H54 (cell line): ENCODE data around the gene MEMO1.

Experiments
- DNase-seq: peaks from one replicate; pipeline ENCODE4 v3.0.0; 2011; ENCODE audit warnings: low spot score, mixed read lengths; ENCODE audit not compliant: insufficient read length
- FAIRE-seq: peaks from 3 replicates; lab custom pipeline; 2011; peaks lifted over from hg19 to GRCh38; lab: Jason Lieb, UNC
- POLR2A ChIP-seq: IDR thresholded peaks from 2 replicates; pipeline ENCODE4 v1.6.1; 2011; ENCODE audit warnings: low read depth, mild to moderate bottlenecking, low read length

The MEMO1 gene

DNA sequence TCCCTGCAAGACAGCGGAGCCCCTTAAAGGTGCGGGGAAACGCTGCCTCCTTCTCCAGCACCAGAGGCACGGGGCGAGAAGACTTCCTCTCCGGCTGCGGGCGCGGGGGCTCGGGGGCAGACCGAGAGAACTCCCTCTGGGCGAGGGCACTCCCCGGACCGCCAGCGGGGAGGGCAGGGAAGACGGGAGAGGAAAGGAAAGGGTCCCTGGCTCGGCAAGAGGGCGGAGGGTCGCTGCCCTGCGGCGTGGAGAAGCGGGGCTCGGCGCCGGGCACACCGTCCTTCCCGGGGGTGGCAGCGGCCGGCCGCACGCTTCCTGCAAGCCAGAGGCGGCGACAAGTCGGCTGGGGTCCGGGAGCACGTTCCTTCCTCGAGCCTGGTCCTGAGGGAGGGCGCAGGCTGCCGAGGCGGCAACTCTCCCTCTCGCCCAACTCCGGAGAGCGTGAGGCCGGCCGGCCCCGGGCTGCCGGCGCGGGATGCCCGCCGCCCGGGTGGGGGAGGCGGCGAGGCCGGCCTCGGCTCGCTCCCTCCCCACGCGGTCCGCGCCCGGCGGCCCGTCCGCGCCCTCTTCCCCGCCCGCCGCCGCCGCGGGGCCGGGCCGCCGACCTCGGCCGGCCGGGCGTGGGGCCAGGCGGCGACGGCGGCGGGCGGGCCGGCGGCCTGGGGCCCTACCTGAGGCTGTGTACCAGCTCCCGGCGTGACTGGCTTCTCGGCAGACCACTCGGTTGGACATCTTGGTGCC, 1.1 kb downstream of the MEMO1 start:
- peak; percentile 29 for DNase-seq
- no peak for TF ChIP-seq POLR2A
- FAIRE-seq: peak; percentile 30

DNA sequence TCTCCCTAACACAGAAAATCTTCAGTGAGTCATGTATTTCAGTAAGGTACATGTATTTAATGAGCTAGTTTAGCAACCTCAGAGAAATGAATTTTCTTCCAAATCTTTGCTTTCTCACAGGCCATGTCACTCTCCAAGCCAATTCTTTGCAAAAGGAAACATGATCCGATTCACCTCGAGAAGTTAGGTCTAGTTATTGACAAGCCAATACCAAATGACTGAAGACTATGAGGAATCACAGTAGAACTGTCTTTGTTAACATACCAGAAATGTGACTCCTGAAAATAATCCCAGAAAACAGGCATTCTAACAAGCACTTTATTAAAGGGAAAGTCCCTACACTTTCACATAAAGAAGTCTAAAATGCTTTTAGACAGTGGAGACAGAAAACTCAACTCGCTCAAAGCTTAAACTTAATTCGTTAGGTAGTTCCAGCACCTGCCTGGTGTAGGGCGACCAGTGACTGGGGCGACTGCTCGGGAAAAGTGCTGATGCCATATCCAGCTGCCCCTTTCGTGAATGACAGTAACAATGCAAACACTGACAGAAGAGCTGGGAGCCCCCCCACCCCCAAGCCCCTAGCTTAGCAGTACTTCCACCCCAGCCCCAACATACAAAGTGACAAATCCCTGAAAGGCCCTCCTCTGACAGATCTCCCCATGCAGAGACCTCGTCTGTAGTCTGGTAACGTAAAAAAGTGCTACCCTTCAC, 1.8 kb downstream of the MEMO1 start:
- DNase-seq (peak; percentile 15), FAIRE-seq (peak; percentile 68)
- no peak for TF ChIP-seq POLR2A

- FAIRE-seq (no peak), DNase-seq (no peak)
- TF ChIP-seq POLR2A: no peak
Observed at GRCh38 chr2:32007121-32007391, 3.8 kb downstream of the MEMO1 start.

- FAIRE-seq (no peak), DNase-seq (no peak)
- TF ChIP-seq POLR2A: no peak
Observed at GRCh38 chr2:32005371-32005976, 5.3 kb downstream of the MEMO1 start.

- FAIRE-seq (no peak), DNase-seq (no peak)
- TF ChIP-seq POLR2A: no peak
Observed at GRCh38 chr2:32003791-32004190, 7.0 kb downstream of the MEMO1 start.

DNA sequence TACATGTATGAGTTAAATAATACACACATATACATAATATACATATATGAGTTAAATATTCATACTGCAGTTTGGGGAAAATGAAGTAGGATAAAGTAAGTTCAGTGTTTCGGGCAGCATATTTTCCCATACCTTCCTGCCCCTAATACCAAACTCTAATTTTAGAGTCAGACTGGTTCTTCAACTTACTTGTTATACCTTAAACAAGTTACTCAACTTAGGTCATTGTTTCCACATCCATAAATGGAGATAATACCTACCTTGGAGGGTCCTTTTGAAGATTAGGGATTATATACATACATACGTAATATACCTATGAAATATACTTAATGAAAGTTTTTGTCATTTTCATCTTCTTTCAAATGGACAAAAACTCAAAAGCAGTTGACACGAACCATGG, 8.4 kb downstream of the MEMO1 start:
- FAIRE-seq: no peak
- DNase-seq: no peak
- no peak for TF ChIP-seq POLR2A

- TF ChIP-seq POLR2A: no peak
- FAIRE-seq (no peak), DNase-seq (no peak)
Observed at GRCh38 chr2:31999438-31999837, 11.4 kb downstream of the MEMO1 start.

GRCh38 chr2:31998731-31999383, 12.0 kb downstream of the MEMO1 start:
- DNase-seq (no peak), FAIRE-seq (no peak)
- TF ChIP-seq POLR2A: no peak

DNA sequence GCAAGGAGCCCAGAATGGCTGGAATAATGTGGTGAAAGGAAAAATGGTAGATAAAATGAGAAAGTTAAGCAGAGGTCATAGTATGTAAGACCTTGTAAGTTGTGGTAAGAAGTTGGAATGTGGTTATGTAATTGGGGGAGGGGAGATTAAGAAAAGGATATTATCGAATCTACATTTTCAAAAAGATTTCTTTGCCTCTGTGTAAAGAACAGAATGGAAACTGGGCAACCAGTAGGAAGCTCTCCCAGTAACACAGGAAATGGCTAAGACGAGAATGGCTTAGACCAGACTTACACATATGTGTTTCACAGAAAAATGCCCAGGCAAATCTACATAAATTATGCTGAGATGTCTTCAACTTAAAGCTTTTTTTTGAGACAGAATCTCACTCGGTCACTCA, 13.2 kb downstream of the MEMO1 start:
- DNase-seq (no peak), FAIRE-seq (no peak)
- TF ChIP-seq POLR2A: no peak

GRCh38 chr2:31996571-31997150, 14.1 kb downstream of the MEMO1 start:
- DNase-seq: no peak
- no peak for TF ChIP-seq POLR2A
- no peak for FAIRE-seq

- TF ChIP-seq POLR2A: no peak
- DNase-seq: no peak
- no peak for FAIRE-seq
Observed at GRCh38 chr2:31992934-31993333, 17.9 kb downstream of the MEMO1 start.

GRCh38 chr2:31992025-31992579, 18.7 kb downstream of the MEMO1 start:
- DNase-seq (no peak), FAIRE-seq (no peak)
- no peak for TF ChIP-seq POLR2A

DNA sequence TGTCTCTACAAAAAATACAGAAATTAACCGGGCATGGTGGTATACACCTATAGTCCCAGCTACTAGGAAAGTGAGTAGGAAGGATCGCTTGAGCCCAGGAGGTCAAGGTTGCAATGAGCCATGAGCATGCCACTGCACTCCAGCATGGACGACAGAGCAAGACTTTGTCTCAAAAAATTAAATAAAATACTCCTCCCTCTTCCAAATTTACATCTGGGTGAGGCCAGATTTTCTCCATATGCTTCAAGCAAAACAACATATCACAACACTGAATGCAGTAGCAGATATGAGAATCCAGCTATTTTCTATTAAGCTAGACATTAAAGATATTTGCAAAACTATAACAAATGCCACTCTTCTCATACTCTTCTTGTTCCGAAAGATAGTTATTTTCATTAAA, 20.9 kb downstream of the MEMO1 start:
- FAIRE-seq (no peak), DNase-seq (no peak)
- TF ChIP-seq POLR2A: no peak
